Measurements from ENCODE around the gene POLR1C. TPM values are rescaled to one million over a fixed set of nuclear protein-coding genes. Genes with fewer than 3 reads are reported as not detected.
"Not testable (repeated sequence)": the region's sequence is repeated elsewhere in the genome, so short reads cannot be mapped to it uniquely, and the experiment has no call there.

The POLR1C gene
- total RNA-seq, 1 donor = 22.7 TPM

DNA sequence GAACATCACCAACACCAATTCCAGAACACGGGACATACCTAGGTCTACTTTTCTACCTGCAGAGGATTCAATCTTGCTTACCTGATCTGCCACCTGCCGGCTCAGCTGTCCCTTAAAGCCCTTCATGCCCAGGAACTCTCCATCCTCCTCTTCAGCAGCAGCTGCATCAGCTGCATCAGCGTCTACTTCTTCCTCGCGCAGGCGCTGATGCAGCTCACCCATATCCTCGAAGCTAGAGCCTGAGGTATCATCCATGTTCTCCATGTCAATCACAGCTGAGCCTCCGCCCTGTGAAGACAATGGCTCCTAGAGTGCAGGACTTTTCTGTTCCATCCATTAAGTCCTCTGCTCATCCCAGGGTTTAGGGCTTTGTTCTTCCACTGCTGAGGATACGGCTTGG lies 1.1 kb upstream of the POLR1C start:
- H3K4me1 ChIP-seq (ENCODE audit: insufficient read depth, low read length) = peaks cover 38% of the 10 kb centered on the region
- peak overlapping the region; percentile 85 for H3K4me3 ChIP-seq (ENCODE audit: low read length)

DNA sequence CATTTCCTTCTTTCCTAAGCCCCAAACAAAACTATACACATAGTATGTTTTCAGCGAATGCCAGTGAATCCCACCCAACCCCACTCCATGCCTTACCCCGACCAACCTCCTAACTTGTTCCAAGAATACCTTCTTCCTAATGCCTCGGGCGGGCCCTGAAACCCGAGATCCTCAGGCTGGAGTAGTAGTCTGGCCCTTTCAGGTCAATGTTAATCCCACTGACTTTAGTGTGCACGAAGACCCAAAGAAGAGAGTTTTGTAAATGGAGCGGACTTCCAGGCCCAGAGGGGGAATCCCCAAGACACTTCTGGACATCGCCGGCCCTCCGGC lies 557 bp upstream of the POLR1C start:
- Histone ChIP-seq H3K4me3 (ENCODE audit: low read length) (peak overlapping the region; percentile 85), H3K4me1 (ENCODE audit: insufficient read depth, low read length) (peaks cover 37% of the 10 kb centered on the region), H3K9me3 (ENCODE audit: low read depth, low read length) (no peaks in the 10 kb centered on the region), H3K27me3 (ENCODE audit: insufficient read depth, low read length) (no peaks in the 10 kb centered on the region)

More for the DNA sequence above, 1.1 kb upstream of the POLR1C start:
- no peaks in the 10 kb centered on the region for H3K27me3 ChIP-seq (ENCODE audit: insufficient read depth, low read length)
- H3K9me3 ChIP-seq (ENCODE audit: low read depth, low read length) = no peaks in the 10 kb centered on the region

DNA sequence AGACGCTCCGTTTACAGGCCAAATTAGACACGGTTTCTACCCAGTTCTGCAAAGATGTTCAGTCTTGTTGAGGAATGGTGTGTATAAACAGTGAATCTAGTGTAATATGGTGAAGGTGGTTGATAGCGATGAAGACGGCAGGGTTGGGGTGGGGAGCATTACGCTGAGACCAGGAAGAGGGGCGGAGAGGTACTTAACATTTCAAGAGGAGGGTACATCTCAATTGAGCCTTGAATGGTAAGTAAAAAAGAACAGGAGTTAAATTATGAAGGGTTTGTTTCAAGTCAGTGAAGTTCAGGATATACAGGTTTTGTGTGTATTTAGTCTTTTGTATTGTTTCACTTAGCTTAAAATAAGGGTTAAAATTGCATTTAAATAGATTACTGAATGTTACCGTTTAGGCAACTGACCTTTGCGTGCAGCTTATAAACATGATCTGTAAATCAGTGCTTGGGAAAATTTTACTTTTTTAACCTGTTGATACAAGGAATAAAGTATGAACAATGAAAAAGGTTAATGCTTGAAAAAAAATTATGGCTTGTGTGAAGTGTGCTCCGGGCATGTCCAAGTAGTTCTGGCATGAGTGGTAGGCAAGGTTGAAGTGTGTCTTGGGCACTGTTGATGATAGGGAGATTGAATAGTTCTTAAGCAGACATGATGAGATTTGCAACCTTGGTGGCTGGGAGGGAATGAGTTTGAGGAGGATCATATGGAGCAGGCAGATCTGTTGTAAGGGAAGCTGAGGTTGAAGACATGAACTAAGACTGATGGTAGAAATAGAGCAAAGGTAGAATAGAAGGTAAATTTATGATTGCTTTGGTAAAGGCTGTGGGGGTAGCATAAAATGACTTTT lies 842 bp downstream of the POLR1C start:
- Histone ChIP-seq H3K9me3 (ENCODE audit: low read depth, low read length) (no peaks in the 10 kb centered on the region), H3K4me3 (ENCODE audit: low read length) (peak overlapping the region; percentile 85), H3K4me1 (ENCODE audit: insufficient read depth, low read length) (peaks cover 37% of the 10 kb centered on the region), H3K27me3 (ENCODE audit: insufficient read depth, low read length) (no peaks in the 10 kb centered on the region)

DNA sequence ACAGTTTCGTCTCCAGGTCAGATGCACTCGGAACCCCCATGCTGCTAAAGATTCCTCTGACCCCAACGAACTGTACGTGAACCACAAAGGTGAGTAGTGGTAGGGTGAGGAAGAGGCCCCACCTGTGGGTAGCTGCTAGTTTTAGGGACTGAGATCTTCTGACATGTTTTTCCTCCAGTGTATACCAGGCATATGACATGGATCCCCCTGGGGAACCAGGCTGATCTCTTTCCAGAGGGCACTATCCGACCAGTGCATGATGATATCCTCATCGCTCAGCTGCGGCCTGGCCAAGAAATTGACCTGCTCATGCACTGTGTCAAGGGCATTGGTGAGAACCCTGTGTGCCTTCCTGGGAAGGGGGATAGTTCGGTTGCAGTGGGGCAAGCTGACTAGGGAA lies 3.2 kb downstream of the POLR1C start:
- peaks cover 29% of the 10 kb centered on the region for H3K4me1 ChIP-seq (ENCODE audit: insufficient read depth, low read length)
- no peaks in the 10 kb centered on the region for H3K9me3 ChIP-seq (ENCODE audit: low read depth, low read length)
- H3K27me3 ChIP-seq (ENCODE audit: insufficient read depth, low read length) = no peaks in the 10 kb centered on the region
- H3K4me3 ChIP-seq (ENCODE audit: low read length) = no peak overlapping the region

DNA sequence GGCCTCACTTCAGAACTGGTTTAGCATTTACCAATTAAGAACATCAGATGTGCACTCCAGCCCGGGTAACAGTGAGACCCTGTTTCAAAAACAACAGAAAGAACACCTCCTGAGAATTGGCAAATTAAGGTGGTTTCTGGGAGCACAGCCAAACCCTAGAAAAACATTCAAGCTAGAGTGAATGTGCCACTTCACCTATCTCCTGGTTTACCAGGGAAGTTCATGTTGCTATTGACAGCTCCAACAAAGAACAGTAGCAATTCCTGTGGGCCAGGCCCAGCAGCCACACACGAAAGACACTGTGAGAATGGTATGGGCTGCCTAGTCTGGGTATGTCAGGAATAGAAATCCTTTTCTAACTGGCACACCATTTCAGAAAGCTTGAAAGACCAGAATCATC lies 4.9 kb downstream of the POLR1C start:
- Histone ChIP-seq H3K9me3 (ENCODE audit: low read depth, low read length) (no peaks in the 10 kb centered on the region), H3K4me3 (ENCODE audit: low read length) (no peak overlapping the region), H3K27me3 (ENCODE audit: insufficient read depth, low read length) (no peaks in the 10 kb centered on the region), H3K4me1 (ENCODE audit: insufficient read depth, low read length) (peaks cover 16% of the 10 kb centered on the region)

DNA sequence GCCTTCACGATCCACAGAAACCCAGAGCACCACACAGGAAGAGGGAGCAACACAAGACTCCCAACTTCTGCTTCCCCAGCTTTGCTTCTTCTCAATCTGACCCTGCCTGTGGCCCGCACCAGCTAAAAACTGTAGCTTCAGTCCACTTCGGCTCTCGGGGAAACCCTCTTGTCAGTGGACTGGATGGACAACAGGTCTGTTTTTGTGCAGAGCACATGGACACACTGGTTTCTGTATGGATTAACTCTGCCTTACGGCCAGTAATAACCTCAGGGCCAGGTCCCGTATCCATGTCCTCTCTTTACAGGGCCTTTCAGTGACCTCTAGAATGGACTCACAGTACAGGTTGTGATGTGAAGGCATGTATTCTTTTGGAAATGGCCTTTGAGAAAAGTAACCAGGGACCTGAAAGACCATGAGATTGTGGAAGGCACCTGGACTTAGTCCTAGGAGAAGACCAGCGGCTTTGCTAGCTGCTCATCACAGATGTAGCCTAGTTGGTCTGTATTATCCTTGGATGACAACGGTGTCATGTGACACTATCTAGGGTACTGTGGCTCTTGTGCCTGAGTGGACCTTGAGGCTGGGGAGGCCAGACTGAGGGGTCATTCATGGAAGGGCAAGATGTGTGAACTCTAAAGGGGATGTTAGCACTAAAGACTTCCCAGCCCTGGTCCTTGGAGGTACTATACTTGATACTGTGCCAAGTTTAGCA lies 5.8 kb downstream of the POLR1C start:
- no peak overlapping the region for H3K4me3 ChIP-seq (ENCODE audit: low read length)
- H3K9me3 ChIP-seq (ENCODE audit: low read depth, low read length) = no peaks in the 10 kb centered on the region
- peaks cover 11% of the 10 kb centered on the region for H3K4me1 ChIP-seq (ENCODE audit: insufficient read depth, low read length)
- no peaks in the 10 kb centered on the region for H3K27me3 ChIP-seq (ENCODE audit: insufficient read depth, low read length)

DNA sequence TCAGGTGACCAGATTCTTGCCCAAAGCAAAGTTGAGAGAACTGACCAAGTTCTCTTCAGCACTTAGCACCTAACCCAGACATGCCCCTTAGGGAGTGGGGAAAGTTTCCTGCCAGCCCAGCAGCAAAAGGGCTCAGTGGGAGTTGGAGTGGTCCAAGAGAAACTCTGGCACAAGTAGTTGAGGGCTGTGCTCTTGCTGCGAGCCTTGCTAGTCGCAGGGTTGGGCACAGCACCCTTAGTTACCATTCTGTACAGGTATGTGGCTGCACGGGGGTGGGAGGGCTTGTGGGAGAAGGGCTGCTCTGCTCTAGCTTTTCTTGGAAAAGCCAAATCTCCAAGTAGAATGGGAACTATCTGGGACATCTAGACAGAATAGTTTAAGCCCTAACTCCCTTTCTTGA lies 6.4 kb downstream of the POLR1C start:
- H3K4me3 ChIP-seq (ENCODE audit: low read length) = no peak overlapping the region
- no peaks in the 10 kb centered on the region for H3K27me3 ChIP-seq (ENCODE audit: insufficient read depth, low read length)
- no peaks in the 10 kb centered on the region for H3K9me3 ChIP-seq (ENCODE audit: low read depth, low read length)
- H3K4me1 ChIP-seq (ENCODE audit: insufficient read depth, low read length) = peaks cover 6% of the 10 kb centered on the region

DNA sequence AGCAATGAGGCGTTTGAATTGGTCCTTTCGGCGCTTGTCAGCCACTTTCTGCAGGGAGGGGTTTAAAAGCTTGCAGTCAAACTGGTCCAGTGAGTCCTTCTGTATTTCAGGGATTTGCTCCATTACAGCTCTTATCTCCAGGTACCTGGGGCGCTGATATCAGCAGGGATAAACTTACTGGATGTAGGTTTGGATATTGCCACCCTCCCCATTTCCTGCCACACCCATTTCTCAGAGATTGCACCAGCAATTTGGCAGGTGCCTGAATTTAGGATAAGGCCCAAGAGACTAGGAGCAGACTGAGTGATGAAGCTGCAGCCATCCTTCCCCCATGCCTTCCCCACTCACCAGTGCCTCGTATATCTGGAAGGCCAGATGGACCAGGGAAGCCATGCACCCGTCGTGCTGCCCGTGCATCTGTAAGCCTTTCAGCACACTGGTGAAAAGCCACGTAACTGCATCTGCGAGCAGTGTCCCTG lies 7.6 kb downstream of the POLR1C start:
- Histone ChIP-seq H3K4me1 (ENCODE audit: insufficient read depth, low read length) (no peaks in the 10 kb centered on the region), H3K27me3 (ENCODE audit: insufficient read depth, low read length) (no peaks in the 10 kb centered on the region), H3K4me3 (ENCODE audit: low read length) (no peak overlapping the region), H3K9me3 (ENCODE audit: low read depth, low read length) (no peaks in the 10 kb centered on the region)

DNA sequence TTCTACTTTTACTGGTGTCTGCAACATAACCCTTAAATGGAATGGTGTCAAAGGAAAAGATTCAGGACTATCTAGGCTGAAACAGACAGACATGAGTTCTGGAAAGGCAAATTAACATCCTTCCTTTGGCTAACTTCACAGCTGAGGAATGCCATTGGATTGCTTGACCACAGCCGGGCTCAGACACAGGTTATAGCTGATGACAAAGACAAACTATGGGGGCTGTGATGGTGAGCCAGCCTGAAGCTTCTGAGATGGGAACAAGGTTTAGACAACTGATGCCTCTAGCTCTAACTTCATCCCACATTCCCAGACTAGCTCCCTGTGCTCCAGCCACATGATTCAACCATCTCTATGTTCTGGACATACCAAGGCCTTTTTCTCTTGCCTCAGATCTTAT lies 15.3 kb downstream of the POLR1C start:
- no peaks in the 10 kb centered on the region for H3K4me1 ChIP-seq (ENCODE audit: insufficient read depth, low read length)
- no peaks in the 10 kb centered on the region for H3K27me3 ChIP-seq (ENCODE audit: insufficient read depth, low read length)
- no peak overlapping the region for H3K4me3 ChIP-seq (ENCODE audit: low read length)
- no peaks in the 10 kb centered on the region for H3K9me3 ChIP-seq (ENCODE audit: low read depth, low read length)

DNA sequence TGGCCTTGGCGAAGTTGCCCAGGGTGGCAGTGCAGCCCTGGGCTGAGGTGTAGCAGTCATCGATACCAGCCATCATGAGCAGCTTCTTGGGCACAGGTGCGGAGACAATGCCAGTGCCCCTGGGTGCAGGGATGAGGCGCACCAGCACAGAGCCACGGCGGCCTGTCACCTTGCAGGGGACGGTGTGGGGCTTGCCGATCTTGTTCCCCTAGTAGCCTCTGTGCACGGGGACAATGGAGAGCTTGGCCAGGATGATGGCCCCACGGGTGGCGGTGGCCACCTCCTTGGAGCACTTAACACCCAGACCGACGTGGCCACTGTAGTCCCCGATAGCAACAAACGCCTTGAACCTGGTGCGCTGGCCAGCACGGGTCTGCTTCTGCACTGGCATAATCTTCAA lies 22.1 kb downstream of the POLR1C start:
- H3K4me3 ChIP-seq (ENCODE audit: low read length); H3K27me3 ChIP-seq (ENCODE audit: insufficient read depth, low read length): not testable (repeated sequence)

DNA sequence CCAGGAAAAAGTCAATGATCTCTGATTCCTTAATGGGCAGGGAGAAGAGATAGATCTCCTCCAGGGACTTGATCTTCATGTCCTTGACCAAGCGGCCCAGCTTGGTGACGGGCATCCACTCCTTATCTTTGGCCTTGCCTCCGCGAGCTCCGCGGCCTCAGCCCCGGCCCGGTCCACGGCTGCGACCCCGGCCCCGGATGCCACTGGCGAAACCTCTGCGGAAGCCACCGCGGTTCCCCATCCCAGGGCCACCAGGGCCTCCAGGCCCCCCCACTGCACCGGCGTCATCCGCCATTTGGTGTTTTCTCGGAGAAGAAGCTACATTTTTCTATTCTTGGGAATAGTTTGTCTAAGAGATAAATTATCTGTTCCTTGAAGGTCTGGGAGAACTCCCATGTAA lies 22.5 kb downstream of the POLR1C start:
- not testable (repeated sequence) for H3K4me3 ChIP-seq (ENCODE audit: low read length); H3K27me3 ChIP-seq (ENCODE audit: insufficient read depth, low read length); H3K9me3 ChIP-seq (ENCODE audit: low read depth, low read length); H3K4me1 ChIP-seq (ENCODE audit: insufficient read depth, low read length)

More for the DNA sequence above, 22.1 kb downstream of the POLR1C start:
- not testable (repeated sequence) for H3K4me1 ChIP-seq (ENCODE audit: insufficient read depth, low read length); H3K9me3 ChIP-seq (ENCODE audit: low read depth, low read length)

DNA sequence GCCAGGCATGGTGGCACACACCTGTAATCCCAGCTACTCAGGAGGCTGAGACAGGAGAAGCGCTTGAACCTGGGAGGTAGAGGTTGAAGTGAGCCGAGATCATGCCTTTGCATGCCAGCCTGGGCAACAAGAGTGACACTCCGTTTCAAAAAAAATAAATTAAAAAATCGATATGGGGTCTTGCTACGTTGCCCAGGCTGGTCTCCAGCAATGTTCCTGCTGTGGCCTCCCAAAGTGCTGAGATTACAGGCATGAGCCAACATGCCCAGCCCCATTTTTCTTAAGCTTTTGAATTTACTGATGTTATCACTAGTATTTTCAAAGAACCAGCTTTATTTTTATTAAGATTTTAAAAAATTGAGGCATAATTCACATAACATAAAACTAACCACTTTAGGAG lies 23.6 kb downstream of the POLR1C start:
- no peaks in the 10 kb centered on the region for H3K27me3 ChIP-seq (ENCODE audit: insufficient read depth, low read length)
- H3K9me3 ChIP-seq (ENCODE audit: low read depth, low read length) = no peaks in the 10 kb centered on the region
- H3K4me1 ChIP-seq (ENCODE audit: insufficient read depth, low read length) = no peaks in the 10 kb centered on the region
- no peak overlapping the region for H3K4me3 ChIP-seq (ENCODE audit: low read length)

DNA sequence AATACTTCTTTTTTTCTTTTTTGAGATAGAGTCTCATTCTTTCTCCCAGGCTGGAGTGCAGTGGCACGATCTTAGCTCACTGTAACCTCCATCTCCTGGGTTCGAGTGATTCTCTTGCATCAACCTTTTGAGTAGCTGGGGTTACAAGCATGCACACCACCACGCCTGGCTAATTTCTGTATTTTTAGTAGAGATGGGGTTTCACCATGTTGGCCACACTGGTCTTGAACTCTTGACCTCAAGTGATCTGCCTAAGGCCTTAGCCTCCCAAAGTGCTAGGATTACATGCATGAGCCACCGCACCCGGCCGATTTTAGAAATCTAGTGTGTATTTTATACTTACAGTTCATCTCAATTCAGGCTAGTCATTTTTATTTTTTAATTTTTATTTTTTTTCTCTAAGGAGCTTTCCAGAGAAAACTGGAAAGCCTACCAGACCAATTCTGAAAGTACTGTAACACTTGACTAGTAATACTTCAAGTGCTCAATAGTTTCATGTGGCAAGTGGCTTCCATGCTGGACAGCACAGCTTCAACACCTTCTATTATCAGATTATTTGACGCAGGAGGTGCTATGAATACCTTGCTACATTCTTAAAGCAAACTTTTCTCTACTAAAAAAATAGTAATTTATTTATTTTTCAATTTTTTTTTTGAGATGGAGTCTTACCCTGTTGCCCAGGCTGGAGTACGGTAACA lies 25.0 kb downstream of the POLR1C start:
- H3K4me1 ChIP-seq (ENCODE audit: insufficient read depth, low read length) = no peaks in the 10 kb centered on the region
- no peaks in the 10 kb centered on the region for H3K27me3 ChIP-seq (ENCODE audit: insufficient read depth, low read length)
- H3K9me3 ChIP-seq (ENCODE audit: low read depth, low read length) = no peaks in the 10 kb centered on the region
- no peak overlapping the region for H3K4me3 ChIP-seq (ENCODE audit: low read length)

DNA sequence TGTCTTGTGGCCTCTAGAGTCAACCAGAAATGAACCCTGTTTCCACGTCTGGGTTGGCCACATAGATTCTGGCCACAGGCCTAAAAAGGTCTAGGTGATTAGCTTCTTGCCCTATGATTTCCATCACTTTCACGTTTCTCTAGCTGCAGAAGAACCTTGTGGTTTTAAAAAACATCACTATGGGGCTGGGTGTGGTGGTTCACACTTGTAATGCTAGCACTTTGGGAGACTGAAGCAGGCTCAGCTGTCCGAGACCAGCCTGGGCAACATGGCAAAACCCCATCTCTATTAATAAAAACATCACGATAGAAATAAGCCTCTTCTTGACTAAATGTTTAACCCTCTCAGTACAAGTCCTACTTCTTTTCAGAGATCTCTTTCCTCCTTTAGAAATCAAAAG lies 27.6 kb downstream of the POLR1C start:
- H3K9me3 ChIP-seq (ENCODE audit: low read depth, low read length) = no peaks in the 10 kb centered on the region
- no peaks in the 10 kb centered on the region for H3K4me1 ChIP-seq (ENCODE audit: insufficient read depth, low read length)
- no peak overlapping the region for H3K4me3 ChIP-seq (ENCODE audit: low read length)
- H3K27me3 ChIP-seq (ENCODE audit: insufficient read depth, low read length) = no peaks in the 10 kb centered on the region

DNA sequence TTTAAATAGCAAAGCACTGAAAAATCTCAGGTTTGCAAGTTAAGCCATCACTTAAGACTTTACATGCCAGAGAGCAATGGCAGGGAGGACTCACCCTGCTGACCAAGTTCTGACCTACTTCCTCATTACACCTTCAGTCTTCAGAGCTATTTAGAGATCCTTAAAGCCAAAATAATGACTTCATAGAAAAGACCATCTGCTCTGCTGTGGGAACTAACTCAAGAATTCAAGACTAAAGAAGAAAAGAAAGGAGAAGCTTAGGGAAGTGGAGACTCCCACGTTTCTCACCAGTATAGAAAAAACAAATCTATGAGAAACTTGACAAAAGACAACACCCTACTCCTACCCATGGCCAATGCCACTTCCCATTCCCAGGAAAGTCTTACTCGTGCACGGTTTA lies 30.3 kb downstream of the POLR1C start:
- Histone ChIP-seq H3K4me3 (ENCODE audit: low read length) (no peak overlapping the region), H3K9me3 (ENCODE audit: low read depth, low read length) (no peaks in the 10 kb centered on the region), H3K4me1 (ENCODE audit: insufficient read depth, low read length) (no peaks in the 10 kb centered on the region), H3K27me3 (ENCODE audit: insufficient read depth, low read length) (no peaks in the 10 kb centered on the region)

All from mononuclear cell (primary cell).